ENCODE measurements around the gene PANX2.

The PANX2 gene

GRCh38 chr22:50186761-50187523 is 16.4 kb downstream of the PANX2 start:
- Histone ChIP-seq H3K9me3 (ENCODE audit: severe bottlenecking) (no peaks in the 10 kb centered on the region), H3K4me3 (ENCODE audit: low read depth, low read length) (peak overlapping the region; percentile 69), H3K27ac (peak overlapping the region; percentile 33), H3K27me3 (ENCODE audit: insufficient read depth, low read depth, severe bottlenecking) (no peaks in the 10 kb centered on the region), H3K36me3 (0 out of 2 replicates have a peak, but pooled peaks cover 2% of the 10 kb centered on the region)
- no peak for DNase-seq
- no peak for TF ChIP-seq CTCF (IDR thresholded peaks at IDR 0.05; ENCODE audit: low read depth, low read length)

GRCh38 chr22:50188356-50188755 is 17.8 kb downstream of the PANX2 start:
- Histone ChIP-seq H3K9me3 (ENCODE audit: severe bottlenecking) (no peaks in the 10 kb centered on the region), H3K27me3 (ENCODE audit: insufficient read depth, low read depth, severe bottlenecking) (no peaks in the 10 kb centered on the region), H3K4me3 (ENCODE audit: low read depth, low read length) (no peak overlapping the region), H3K36me3 (0 out of 2 replicates have a peak, but pooled peaks cover 2% of the 10 kb centered on the region), H3K27ac (0 out of 2 replicates have a peak overlapping the region, but pooled peaks have one; percentile 34)
- DNase-seq, result no peak
- no peak for TF ChIP-seq CTCF (IDR thresholded peaks at IDR 0.05; ENCODE audit: low read depth, low read length)

- no peak for DNase-seq
- no peak for TF ChIP-seq CTCF (IDR thresholded peaks at IDR 0.05; ENCODE audit: low read depth, low read length)
- H3K27me3 ChIP-seq (ENCODE audit: insufficient read depth, low read depth, severe bottlenecking), result no peaks in the 10 kb centered on the region
- peak overlapping the region; percentile 34; the same call in 1 of the 2 replicates for H3K27ac ChIP-seq
- peaks cover 3% of the 10 kb centered on the region; the same call in 1 of the 2 replicates for H3K36me3 ChIP-seq
- H3K9me3 ChIP-seq (ENCODE audit: severe bottlenecking), result no peaks in the 10 kb centered on the region
- H3K4me3 ChIP-seq (ENCODE audit: low read depth, low read length), result no peak overlapping the region
These were observed 18.8 kb downstream of the PANX2 start for GRCh38 chr22:50189184-50189848.

GRCh38 chr22:50189849-50190181 is 19.3 kb downstream of the PANX2 start:
- Histone ChIP-seq H3K27ac (no peak overlapping the region), H3K4me3 (ENCODE audit: low read depth, low read length) (no peak overlapping the region), H3K27me3 (ENCODE audit: insufficient read depth, low read depth, severe bottlenecking) (no peaks in the 10 kb centered on the region), H3K9me3 (ENCODE audit: severe bottlenecking) (no peaks in the 10 kb centered on the region), H3K36me3 (peaks cover 8% of the 10 kb centered on the region)
- DNase-seq, result no peak
- TF ChIP-seq CTCF (IDR thresholded peaks at IDR 0.05; ENCODE audit: low read depth, low read length), result no peak

GRCh38 chr22:50190182-50190940 is 19.8 kb downstream of the PANX2 start:
- H3K27me3 ChIP-seq (ENCODE audit: insufficient read depth, low read depth, severe bottlenecking), result no peaks in the 10 kb centered on the region
- TF ChIP-seq CTCF (IDR thresholded peaks at IDR 0.05; ENCODE audit: low read depth, low read length), result peak; percentile 38; the same call in 1 of the 2 replicates
- no peak for DNase-seq
- H3K9me3 ChIP-seq (ENCODE audit: severe bottlenecking), result no peaks in the 10 kb centered on the region
- no peak overlapping the region for H3K4me3 ChIP-seq (ENCODE audit: low read depth, low read length)
- H3K36me3 ChIP-seq, result peaks cover 11% of the 10 kb centered on the region
- H3K27ac ChIP-seq, result no peak overlapping the region; the same call in 1 of the 2 replicates

Measured in WERI-Rb-1 (cell line).